ENCODE data around the gene USP47. TPM values are rescaled to one million over a fixed set of nuclear protein-coding genes. Genes with fewer than 3 reads are reported as not detected.

The USP47 gene
- total RNA-seq, 4 donors from 2014 or later: 72.7 to 125 (median 86.6) TPM

GRCh38 chr11:11807811-11808782 lies 33.7 kb upstream of the USP47 start:
- TF ChIP-seq CTCF (IDR thresholded peaks at IDR 0.05; ENCODE audit: low read depth): no peak

DNA sequence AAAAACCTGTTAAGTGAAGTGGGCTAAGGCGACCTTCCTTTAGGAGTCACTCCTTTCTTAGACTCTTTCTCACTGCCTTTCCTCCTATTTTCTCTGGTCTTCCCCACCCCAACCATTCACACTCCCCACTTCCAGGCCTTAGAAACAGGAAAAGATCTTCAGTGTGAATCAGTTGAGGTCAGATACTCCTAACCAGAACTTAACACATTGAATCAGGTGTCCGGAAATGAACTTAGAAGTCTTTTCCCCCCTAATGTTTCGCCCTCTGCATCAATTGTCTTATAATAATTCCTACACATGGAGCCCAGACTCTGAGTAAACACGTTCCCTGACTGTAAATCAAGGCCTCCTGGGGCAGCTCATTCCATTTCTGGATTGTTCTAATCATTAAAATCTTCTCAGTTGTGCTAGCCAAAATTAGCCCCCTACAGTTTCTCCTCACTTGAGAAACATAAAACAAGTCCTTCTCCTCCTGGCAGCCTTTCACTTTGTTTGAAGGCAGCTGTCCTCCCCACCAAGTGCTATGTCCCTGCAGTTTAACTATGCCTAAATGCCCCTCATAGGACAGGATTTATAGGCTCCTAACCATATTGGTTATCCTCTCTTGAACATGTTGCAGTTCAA lies 32.7 kb upstream of the USP47 start:
- no peak for TF ChIP-seq CTCF (IDR thresholded peaks at IDR 0.05; ENCODE audit: low read depth)

- TF ChIP-seq CTCF (IDR thresholded peaks at IDR 0.05; ENCODE audit: low read depth): no peak
Measured at GRCh38 chr11:11810764-11811726, 30.7 kb upstream of the USP47 start.

- TF ChIP-seq CTCF (IDR thresholded peaks at IDR 0.05; ENCODE audit: low read depth): no peak
Measured at GRCh38 chr11:11813288-11813962, 28.3 kb upstream of the USP47 start.

GRCh38 chr11:11814614-11815452 lies 26.9 kb upstream of the USP47 start:
- no peak for TF ChIP-seq CTCF (IDR thresholded peaks at IDR 0.05; ENCODE audit: low read depth)

Measured in subcutaneous adipose tissue (tissue), 4 donors.